H1 (cell line): ENCODE measurements around the gene LRRC26. TPM values are rescaled to one million over a fixed set of nuclear protein-coding genes. Genes with fewer than 3 reads are reported as not detected.

Source experiments
- ASH2L ChIP-seq: fragments of 200-600, 300-600 bp; sonication (generic); IDR thresholded peaks from one replicate; pipeline ENCODE4 v1.7.1; 2017; ENCODE audit warnings: low read length
- BCL11A ChIP-seq, 2 experiments: IDR thresholded peaks; one replicate each; pipeline ENCODE4 v1.6.1; 2011; ENCODE audit warnings: low read depth in 2 of 2, low read length in 2 of 2, mild to moderate bottlenecking in 2 of 2
- CREB1 ChIP-seq: IDR thresholded peaks from 2 replicates; pipeline ENCODE4 v1.6.1; 2012; ENCODE audit warnings: inconsistent platforms
- EZH2 ChIP-seq: fragments of 200-600 bp; sonication (generic); IDR thresholded peaks from 2 replicates; pipeline ENCODE4 v1.7.1; 2012; ENCODE audit warnings: low read depth, mild to moderate bottlenecking, moderate library complexity, low read length, inconsistent platforms; ENCODE audit not compliant: severe bottlenecking
- JUN ChIP-seq: IDR thresholded peaks from 2 replicates; pipeline ENCODE4 v1.6.1; 2011; ENCODE audit warnings: low read depth, mild to moderate bottlenecking, improper control_type of control experiment, low read length
- SP4 ChIP-seq: IDR thresholded peaks from 2 replicates; pipeline ENCODE4 v1.6.1; 2012; ENCODE audit warnings: low read length, inconsistent platforms
- SUZ12 ChIP-seq: fragments of 200-600 bp; sonication (generic); IDR thresholded peaks from 2 replicates; pipeline ENCODE4 v1.6.1; 2012; ENCODE audit warnings: mild to moderate bottlenecking, inconsistent platforms, low read length, moderate library complexity, mixed read lengths
- TAF1 ChIP-seq: IDR thresholded peaks from 2 replicates; pipeline ENCODE4 v1.6.1; 2011; ENCODE audit warnings: mild to moderate bottlenecking, low read depth, low read length
- polyA plus RNA-seq, 7 experiments: library from polyadenylated mRNA; depleted of rRNA in 3 of 7; stranded (reverse) in 5 of 7; unstranded in 2 of 7; fragments of >200 nt in 5 of 7; fragments of 200-250 nt in 2 of 7; gene quantifications; 1 replicate in 5 of 7; 2 replicates in 1 of 7; 4 replicates in 1 of 7; pipeline versions ENCODE4 v1.2.1 to v1.2.3, GENCODE V29; 2011 to 2013; ENCODE audit warnings: missing spikeins in 2 of 7, mixed read lengths in 2 of 7
- total RNA-seq: library from RNA; stranded (reverse); fragmentation: NEBNext Ultra II Directional; extraction: Animal tissue kit (Norgen Biotek cat#: 25700); gene quantifications from 2 replicates; pipeline ENCODE4 v1.2.1, GENCODE V29; 2021
- TF ChIP-seq, protein P1 (sequence below): IDR thresholded peaks from 2 replicates; pipeline ENCODE4 v1.6.1; 2012; ENCODE audit warnings: inconsistent platforms

The LRRC26 gene
- total and polyA plus RNA-seq, 2 of the 8 experiments (the other 6 are each of a cell fraction or from before 2014, with no cell fraction given): 0.34 to 0.85 TPM

DNA sequence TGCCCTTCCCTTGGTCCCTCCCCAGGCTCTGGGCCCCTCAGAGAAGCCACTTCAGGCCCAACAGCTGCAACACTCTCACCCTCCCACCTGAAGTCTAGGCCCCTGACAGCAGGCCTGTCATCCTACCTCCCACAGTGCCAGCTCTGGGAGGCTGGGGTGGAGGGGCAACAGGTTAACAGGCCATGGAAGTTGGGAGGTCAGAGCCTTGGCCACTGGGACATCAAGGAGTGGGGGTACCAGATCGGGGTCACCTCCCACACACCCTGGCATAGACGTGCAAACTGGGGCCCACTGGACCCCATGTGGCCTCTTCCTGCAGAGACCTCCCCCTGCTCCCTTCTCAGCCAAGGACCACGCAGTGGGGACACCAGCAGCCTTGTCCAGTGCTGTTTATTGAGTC, 21.4 kb upstream of the LRRC26 start (continued):
- TF ChIP-seq ASH2L (no peak), SUZ12 (no peak), BCL11A (IDR thresholded peaks at IDR 0.05; ENCODE audit: low read depth in 2 of 2, low read length in 2 of 2) (no peak), TAF1 (no peak), CREB1 (no peak), JUN (no peak), EZH2 (no peak), SP4 (no peak)
- TF ChIP-seq, protein P1, sequence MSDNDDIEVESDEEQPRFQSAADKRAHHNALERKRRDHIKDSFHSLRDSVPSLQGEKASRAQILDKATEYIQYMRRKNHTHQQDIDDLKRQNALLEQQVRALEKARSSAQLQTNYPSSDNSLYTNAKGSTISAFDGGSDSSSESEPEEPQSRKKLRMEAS: no peak
